GM11168 (cell line): Measurements from ENCODE around the gene RASSF8.

ENCODE experiments used
- in situ Hi-C: fragments of 300-500 bp; cut with MboI; formaldehyde crosslinking; loops from one replicate; pipeline ENCODE4 v1.12.0; 2022; ENCODE audit warnings: low sequenced_read_pairs; ENCODE audit not compliant: unreplicated experiment

Gene RASSF8, protein sequence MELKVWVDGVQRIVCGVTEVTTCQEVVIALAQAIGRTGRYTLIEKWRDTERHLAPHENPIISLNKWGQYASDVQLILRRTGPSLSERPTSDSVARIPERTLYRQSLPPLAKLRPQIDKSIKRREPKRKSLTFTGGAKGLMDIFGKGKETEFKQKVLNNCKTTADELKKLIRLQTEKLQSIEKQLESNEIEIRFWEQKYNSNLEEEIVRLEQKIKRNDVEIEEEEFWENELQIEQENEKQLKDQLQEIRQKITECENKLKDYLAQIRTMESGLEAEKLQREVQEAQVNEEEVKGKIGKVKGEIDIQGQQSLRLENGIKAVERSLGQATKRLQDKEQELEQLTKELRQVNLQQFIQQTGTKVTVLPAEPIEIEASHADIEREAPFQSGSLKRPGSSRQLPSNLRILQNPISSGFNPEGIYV

DNA sequence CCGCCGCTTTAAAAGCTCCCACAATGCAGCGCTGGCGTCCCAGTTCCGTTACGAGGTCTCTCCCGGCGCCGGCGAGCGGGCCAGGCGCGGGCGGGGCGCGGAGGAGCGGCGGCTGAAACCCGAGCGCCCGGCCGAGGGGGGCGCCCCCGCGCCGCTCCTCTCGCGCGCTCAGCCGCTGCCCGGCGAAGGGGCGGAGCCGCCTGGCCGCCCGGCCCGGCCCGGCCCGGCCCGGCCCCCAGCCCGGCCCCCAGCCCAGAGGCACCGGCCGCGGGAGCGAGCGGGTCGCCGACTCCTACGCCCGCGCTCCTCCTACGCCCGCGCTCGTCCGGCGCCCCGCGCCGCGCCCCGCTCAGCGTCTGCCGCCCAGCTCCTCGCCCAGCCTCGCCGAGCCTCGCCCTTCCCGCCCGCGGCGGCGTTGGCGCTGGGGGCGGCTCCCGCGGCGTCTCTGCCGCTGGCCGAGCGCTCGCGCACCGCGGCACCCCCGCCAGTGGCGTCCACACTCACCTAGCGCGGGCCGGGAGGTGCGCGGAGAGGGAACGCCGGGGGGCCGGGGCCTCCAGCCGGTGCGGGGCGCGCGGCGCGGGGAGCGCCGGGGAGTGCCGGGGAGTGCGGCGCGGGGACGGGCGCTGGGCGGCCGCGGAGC, at the start of gene RASSF8:
RASSF8 (plus strand) TSS at position 255 of the 643 bp plus-strand sequence. CDS start 96,662 bp downstream, outside the sequence.
- in situ Hi-C loops: no loop called here

DNA sequence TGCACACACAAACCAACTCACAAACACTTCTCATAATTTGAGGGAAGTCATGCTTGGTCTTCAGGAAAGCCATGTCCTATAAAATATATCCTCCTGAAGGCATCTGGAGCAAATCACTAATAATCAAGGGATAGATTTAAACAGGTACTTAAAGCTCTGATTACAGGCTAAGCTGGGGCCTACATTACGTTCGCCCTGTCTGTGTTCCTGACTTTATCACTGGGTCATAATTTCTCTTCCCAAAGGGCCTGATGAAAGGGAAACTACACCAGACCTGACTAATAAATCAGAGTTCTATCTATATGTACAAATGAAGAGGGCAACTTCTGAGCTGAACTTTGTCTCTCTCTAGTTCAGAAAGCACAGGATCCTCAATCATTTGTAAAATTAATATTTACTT, 43.9 kb upstream of the RASSF8 start:
- in situ Hi-C loops: no loop called here

DNA sequence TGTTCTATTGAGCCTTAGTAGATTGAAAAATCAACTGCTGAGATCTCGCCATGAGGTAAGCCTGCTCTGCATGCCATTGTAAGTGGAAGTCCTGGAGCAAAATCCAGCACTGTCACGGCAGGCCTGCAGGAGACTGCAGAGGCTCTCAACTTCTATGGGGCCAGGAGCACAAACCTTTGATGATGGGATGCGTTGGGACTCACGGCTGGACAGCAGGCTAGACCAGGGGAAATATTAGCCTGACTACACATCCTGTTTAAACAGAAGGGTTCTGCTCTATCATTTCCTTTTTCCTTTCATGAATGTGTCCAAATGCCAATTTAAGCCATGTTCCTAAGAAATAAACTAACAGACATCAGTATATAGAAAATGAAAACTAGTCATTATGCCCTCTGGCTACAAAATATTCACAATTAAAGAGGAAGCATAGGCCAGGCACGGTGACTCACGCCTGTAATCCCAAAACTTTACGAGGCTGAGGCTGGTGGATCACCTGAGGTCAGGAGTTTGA, 33.9 kb upstream of the RASSF8 start:
- in situ Hi-C loops: no loop called here

DNA sequence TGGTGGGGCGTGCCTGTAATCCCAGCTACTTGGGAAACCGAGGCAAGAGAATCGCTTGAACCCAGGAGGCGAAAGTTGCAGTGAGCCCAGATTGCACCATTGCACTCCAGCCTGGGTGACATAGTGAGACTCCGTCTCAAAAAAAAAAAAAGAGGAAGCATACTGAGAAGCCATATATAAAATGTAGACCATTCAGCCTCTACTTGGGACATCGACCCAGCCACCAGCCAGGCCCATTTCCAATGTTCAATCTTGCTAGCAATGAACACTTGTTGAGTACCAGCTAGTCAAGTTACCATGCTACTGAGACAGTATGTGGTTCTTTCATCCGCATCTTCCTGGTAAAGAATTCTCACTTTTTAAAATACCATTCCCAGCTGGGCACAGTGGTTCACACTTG, 33.4 kb upstream of the RASSF8 start:
- in situ Hi-C loops: no loop called here

DNA sequence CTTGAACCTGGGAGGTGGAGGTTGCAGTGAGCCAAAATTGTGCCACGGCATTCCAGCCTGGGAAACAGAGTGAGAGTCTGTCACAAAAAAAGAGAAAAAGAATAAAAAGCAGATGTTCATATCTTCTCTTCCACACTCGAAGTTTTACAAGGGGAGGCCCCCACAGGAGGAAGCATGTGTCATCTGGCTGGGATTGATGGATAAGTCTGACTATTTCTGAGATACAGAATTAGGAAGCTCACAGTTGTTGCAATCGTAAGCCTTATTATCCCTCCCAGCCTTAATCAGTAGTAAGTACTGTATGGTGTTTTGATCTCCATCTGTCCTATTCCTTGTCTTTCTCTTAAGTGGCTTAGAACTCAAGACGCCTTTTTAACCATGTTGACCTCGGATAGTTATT, 31.9 kb upstream of the RASSF8 start:
- in situ Hi-C loops: no loop called here

DNA sequence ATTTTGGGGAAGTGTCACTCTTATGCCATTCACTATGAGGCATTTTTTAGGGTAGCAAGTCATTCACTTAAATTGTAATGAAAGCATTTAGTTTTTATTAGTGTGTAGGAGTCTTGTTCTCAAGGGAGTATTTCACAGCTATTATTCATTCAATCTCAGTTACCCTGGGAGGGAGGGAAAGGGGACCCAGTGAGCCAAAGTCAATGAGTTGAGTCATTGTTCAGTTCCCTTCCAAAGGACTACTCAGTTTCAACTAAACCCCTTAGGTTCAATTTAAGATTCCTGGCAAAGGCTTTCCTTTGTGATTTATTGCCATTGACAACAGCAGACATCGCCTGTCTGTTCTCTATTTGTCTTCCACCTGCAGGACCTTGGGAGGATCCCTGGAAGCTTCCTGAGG, 29.3 kb upstream of the RASSF8 start:
- in situ Hi-C loops: no loop called here

DNA sequence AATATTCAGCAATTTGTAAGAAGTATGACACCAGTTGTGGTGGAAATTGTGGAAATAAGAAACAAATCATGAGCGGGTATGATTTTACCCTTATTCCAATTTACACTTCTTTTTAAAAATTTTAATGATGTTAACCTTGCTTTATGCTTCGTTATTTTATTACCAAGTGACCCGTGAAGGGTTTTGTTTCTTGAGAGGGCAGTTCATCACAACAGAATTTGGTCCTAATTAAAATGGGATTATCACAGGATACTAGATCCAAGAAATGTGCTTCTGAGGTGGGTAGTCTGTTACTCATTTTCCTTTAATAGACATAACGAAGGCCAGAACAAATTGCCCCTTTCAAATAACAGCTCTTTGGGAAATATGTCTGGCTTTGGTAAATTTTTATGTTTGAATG, 25.5 kb upstream of the RASSF8 start:
- in situ Hi-C loops: no loop called here

DNA sequence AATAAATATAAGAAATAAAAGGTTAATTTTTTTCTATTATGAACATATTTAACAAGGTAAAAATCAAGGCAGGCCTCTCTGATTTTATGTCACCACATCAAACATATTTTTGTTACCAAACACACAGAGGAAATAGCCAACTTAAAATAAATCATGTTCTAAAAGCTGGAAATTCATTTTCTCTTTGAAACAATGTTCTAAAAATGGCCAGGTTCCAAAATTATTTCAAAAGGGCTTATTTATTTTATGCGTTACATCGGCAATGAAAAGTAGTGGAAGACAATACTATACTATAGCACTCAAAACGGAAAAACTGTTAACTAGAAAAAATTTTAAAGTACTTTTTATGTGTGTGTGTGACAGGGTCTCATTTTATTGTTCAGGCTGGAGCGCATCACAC, 24.0 kb upstream of the RASSF8 start:
- in situ Hi-C loops: no loop called here

DNA sequence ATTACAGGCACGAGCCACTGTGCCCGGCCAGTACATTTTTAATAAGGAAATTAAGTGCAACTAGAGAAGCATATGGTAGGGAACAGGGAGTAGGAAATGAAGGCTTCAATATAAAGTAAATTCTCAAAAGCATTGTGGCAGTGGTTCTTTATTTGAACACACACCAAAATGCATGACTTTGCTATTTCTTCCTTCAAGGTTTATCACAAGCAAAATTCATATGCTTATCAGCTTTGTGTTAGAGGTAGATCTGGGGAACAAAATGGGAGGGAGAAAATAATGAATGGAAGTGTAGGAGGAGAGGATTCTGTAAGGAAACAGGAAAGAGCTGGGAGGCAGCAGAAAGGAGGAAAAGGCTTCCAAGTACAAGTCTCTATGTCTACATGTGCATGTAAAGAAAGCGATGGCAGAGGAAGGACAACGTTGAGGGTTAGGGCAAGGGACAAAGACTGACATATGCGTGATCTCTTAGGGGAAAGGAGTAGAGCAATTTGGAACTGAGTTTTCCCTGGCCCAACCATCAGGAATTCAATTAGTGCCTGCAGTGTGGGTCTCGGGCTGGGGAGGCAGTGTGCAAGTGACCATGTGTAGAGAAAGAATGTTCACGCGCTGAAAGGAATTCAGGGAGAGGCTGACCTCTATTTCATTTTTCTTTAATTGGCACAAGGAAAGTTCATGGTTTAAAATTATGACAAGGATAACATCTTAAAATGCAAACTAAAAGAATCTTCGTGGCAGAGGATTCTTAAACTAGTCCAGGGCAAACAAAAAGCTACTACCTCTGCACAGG, 22.9 kb upstream of the RASSF8 start:
- in situ Hi-C loops: no loop called here

DNA sequence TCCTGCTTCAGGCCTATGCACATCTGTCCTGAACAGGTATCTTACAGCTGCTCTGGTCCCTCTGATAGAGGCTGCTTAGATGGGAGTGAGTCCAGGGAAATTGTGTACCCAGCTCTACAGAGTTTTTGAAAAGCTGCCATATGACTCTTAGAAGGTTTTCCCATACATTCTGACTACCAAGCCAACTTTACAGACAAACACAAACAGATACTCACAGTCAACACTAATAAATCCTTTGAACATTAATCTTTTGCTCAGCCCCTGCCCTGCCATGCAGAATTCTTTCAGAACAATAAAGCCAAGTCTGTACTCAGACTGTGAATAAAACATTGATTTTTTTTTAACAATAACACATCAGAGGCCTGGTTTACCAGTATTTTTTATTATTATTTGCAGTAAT, 21.4 kb upstream of the RASSF8 start:
- in situ Hi-C loops: no loop called here

DNA sequence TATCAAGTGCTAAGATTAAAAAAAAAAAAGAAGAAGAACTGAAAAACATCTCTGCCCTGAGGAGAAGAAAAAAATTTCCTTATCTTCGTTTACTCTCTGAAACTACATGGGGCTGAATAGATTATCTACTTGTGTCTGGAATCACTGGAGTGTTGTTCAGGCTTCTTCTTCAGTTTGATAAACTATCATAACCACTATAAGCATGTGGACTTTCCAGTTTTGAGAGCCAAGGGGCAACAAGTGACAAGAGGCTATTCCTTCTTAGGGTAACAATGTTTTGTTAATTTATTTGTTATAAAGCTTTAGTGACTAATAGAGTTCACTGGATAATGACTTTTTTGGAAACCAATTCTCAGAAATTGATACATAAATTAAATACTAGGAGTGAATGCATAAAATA, 19.9 kb upstream of the RASSF8 start:
- in situ Hi-C loops: no loop called here

DNA sequence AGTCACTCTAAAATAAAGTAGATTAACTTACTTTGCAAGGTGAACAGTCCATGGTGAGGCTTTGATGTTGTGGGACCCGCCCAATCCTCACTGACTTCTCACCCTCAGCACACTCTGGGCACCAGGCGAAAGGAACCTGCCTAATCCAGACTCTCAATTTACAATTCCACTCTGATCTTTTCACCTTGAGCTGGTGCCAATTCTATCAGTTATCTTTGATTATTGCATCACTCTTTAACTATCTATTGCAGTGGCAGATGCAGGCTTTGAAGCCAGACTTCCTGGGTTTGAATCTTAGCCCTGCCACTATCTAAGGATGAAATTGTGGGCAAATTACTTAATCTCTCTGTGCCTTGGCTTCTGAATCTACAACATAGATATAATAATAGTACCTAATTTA, 18.9 kb upstream of the RASSF8 start:
- in situ Hi-C loops: no loop called here

DNA sequence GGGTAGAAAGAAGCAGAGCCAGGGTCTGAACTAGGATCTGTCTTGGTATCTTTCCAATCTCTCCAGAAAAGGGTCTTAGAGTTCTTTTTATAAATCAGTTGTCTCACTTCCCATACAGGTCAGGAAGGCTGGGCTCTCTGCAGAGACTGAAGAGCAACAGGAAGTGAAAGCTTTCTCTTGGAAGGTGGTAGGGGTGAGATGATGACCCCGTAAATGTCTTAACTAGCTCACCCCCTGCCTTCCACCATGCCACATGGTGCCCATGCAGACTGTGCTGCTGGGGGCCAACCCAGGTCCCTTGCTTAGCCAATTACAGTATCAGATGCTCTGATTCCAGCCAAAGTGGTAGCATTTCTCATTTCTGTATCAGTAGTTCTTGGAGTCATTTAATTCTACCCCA, 17.6 kb upstream of the RASSF8 start:
- in situ Hi-C loops: no loop called here

DNA sequence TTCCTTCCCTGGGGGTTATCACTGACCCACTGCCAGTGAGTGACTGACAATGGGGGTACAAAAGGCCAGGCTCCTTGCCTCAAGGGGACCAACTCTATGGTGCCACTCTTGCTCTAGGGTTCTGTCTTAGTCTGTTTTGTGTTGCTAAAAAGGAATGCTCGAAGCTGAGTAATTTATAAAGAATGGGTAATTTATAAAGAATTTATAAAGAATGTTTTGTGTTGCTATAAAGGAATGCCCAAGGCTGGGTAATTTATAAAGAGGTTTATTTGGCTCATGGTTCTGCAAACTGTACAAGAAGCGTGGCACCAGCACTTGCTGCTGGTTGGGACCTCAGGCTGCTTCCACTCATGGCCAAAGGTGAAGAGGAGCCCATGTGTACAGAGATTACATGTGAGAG, 15.8 kb upstream of the RASSF8 start:
- in situ Hi-C loops: no loop called here

DNA sequence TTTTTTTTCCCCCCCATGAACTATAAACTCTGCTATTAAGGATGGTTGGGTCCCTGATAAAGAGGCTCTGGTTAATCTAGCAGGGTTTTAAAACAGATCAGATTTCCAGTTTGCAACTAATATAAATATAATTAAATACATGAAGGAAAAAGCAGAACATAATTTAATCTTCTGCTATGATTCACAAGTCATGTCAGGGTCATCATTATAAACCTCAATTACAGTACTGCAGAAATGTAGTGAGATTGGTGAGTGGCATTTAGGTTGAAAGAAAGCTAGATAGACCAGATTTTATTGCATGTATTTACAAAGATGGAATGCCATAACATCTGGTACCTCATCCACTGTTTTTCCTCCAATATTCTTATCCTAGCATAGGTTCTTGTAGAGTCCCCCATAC, 14.5 kb upstream of the RASSF8 start:
- in situ Hi-C loops: no loop called here

DNA sequence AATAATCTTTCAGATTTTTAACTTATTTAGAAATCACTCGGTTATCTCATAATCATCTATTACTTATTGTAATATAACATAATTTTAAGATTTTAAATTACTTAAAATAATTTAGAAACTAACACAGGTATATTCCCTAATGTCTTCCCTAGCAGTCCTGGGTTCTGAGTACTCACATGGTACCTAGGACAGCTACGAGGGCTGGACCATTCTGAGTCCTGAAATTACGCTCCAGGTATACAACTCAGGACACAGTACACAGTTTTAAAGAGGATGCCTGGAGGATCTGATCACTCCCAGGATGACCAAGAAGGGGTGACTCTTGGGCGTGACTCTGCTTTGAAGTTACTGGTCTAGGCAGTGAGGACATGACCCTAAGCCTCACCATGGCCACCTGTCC, 9.1 kb upstream of the RASSF8 start:
- in situ Hi-C loops: no loop called here

DNA sequence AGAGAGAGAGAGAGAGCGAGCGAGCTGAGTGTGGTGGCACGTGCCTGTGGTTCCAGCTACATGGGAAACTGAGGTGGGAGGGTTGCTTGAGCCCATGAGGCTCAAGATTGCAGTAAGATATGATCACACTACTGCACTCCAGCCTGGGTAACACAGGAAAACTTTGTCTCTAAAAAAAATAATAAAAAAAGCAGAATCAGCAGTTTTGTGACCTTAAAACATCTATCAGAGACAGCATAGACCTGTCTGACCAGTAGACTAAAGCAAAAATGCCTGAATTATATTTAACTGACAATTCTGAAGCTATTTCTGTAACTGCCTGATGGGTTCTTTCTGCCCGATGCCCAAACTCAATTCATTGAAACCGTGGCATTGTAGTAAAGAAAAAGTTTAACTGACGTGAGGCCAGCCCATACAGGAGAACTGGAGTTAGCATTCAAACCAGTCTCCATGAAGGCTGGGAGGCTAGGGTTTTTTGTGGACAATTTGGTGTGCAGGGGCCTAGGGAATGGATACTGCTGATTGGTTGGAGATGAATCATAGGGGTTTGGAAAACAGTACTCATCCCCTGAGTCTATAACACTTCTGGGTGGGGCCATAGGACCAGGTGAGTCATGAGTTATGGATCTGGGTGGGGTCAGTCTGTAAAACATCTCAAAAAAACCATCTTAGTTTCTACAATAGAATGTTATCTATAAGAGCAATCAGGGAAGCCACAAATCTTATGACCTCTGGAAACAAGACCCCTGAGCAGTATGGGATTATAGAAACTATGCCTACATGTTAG, 8.0 kb upstream of the RASSF8 start:
- in situ Hi-C loops: no loop called here

DNA sequence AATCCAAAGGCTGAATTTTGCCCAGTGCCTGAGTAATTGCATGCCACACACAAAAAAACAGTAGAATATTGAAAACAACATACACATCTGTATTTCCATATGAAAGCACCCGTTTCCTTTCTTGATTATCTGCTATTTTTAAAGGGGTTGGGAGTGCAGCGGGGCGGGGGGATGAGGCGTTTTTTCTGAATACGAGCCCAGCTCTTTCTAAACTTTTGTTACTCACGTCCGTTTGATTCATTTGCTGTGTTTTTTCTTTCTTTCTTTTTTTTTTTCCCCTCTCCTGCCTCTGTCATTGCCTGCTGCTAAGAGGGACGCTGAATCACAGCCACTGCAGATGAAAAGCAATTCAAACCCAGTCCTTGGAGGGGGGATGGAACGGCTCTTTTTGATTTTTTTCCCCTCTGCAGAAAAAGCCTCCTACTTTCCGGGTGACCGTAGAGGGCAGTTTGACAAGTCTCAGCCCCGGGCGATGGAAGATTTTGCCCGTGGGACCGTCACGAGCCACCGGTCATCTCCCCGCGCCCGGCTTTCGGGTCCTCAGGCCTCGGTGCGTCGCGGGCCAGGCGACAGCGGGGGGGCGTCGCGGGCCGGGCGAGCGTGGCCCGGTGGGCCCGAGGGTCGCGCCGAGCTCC, 572 bp upstream of the RASSF8 start:
- in situ Hi-C loops: no loop called here

DNA sequence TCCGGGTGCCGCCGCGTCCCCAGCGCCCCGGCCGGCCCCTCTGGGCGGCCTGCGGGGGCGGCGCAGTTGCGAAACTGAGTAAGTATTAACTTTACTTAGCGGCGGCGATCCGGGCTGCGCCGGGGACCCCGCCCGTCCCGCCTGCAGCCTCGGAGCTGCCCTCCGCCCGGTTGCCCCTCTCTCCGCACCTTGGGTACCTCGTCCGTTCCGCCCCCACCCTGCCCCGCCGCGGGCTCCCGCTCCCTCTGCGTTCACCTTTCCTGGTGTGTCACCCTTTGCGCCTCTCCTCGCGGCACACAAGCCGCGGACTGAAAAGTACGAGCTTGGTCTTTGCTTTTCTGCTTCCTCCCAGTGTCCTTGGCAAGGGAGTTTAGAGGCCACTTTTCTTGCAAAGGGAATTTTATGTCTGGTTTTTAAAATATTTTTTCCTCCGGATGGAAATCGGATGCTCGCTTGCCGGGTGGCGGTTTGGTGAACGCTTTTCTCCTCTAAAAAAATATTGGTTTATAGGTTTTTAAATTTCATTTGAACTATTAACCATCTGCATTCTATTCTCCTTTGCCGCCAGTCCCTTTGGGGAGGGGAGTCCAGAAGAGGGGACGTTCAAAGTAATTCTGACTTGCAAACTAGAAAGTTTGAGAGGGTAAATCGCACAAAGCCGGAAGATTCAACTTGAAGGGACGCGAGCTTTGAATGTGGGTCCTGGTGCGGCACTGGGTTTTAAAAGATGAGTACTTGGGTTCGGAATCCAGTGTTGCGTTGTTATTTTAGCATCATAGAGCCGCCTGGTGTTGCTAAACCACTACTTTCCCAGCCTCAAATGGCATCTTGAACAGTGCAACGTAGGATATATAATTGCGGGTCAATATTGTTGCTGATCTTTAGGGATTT, 834 bp downstream of the RASSF8 start:
- in situ Hi-C loops: no loop called here
